GM15510 (cell line): ENCODE results near the gene SCP2D1.

Experiments used
- POLR2A ChIP-seq: IDR thresholded peaks from 3 replicates; pipeline ENCODE4 v1.6.1; 2011; ENCODE audit warnings: borderline replicate concordance; ENCODE audit not compliant: insufficient read length; ENCODE audit errors: extremely low read depth

The SCP2D1 gene

GRCh38 chr20:18845017-18845416 lies 31.4 kb downstream of the SCP2D1 start:
- TF ChIP-seq POLR2A: no peak

GRCh38 chr20:18847226-18847755 lies 33.7 kb downstream of the SCP2D1 start:
- TF ChIP-seq POLR2A: no peak

- TF ChIP-seq POLR2A: no peak
These were observed 35.5 kb downstream of the SCP2D1 start for GRCh38 chr20:18849131-18849530.

GRCh38 chr20:18851629-18852028 lies 38.0 kb downstream of the SCP2D1 start:
- no peak for TF ChIP-seq POLR2A

- no peak for TF ChIP-seq POLR2A
These were observed 38.7 kb downstream of the SCP2D1 start for GRCh38 chr20:18852318-18852717.

- TF ChIP-seq POLR2A: no peak
These were observed 39.6 kb downstream of the SCP2D1 start for GRCh38 chr20:18853216-18853615.

- no peak for TF ChIP-seq POLR2A
These were observed 40.5 kb downstream of the SCP2D1 start for GRCh38 chr20:18853946-18854646.

- no peak for TF ChIP-seq POLR2A
These were observed 42.3 kb downstream of the SCP2D1 start for GRCh38 chr20:18855882-18856281.

- no peak for TF ChIP-seq POLR2A
These were observed 43.3 kb downstream of the SCP2D1 start for GRCh38 chr20:18856873-18857272.

GRCh38 chr20:18857640-18858039 lies 44.1 kb downstream of the SCP2D1 start:
- no peak for TF ChIP-seq POLR2A

- no peak for TF ChIP-seq POLR2A
These were observed 45.2 kb downstream of the SCP2D1 start for GRCh38 chr20:18858816-18859215.
